Mesendoderm (in vitro differentiated cells): Measurements from ENCODE around the gene SDK1.

Experiments
- DNase-seq: peaks from one replicate; pipeline ENCODE4 v3.0.0; 2013
- H2AK5ac ChIP-seq: 2 replicates; pipeline ENCODE4 v1.6.1; 2013; ENCODE audit warnings: low read length, inconsistent platforms
- H2BK120ac ChIP-seq: 2 replicates; pipeline ENCODE4 v1.6.1; 2013; ENCODE audit warnings: low read depth, mild to moderate bottlenecking, low read length, moderate library complexity, mixed read lengths
- H2BK15ac ChIP-seq: replicated peaks from 2 replicates; pipeline ENCODE4 v1.6.1; 2013; ENCODE audit warnings: low read depth, mild to moderate bottlenecking, moderate library complexity
- H2BK5ac ChIP-seq: 2 replicates; pipeline ENCODE4 v1.6.1; 2013; ENCODE audit warnings: low read length, inconsistent platforms
- H3K18ac ChIP-seq: 2 replicates; pipeline ENCODE4 v1.6.1; 2013; ENCODE audit warnings: mild to moderate bottlenecking, low read length, mixed read lengths
- H3K23ac ChIP-seq: one replicate; pipeline ENCODE4 v1.6.1; 2013; ENCODE audit warnings: low read length
- H3K27ac ChIP-seq: 2 replicates; pipeline ENCODE4 v1.5.1; 2013; ENCODE audit warnings: low read depth, mild to moderate bottlenecking, inconsistent platforms, low read length, moderate library complexity
- H3K27me3 ChIP-seq: 2 replicates; pipeline ENCODE4 v1.6.1; 2013; ENCODE audit warnings: low read length, control low read depth, mild to moderate bottlenecking, inconsistent platforms; ENCODE audit not compliant: insufficient read depth, poor library complexity
- H3K36me3 ChIP-seq: 2 replicates; pipeline ENCODE4 v1.6.1; 2013; ENCODE audit warnings: low read length, inconsistent platforms; ENCODE audit not compliant: control insufficient read depth, insufficient read depth
- H3K4ac ChIP-seq: one replicate; pipeline ENCODE4 v1.6.1; 2013; ENCODE audit warnings: low read depth, mild to moderate bottlenecking, low read length, moderate library complexity
- H3K4me1 ChIP-seq: 2 replicates; pipeline ENCODE4 v1.6.1; 2013; ENCODE audit warnings: low read depth, low read length, inconsistent platforms; ENCODE audit not compliant: control insufficient read depth
- H3K4me2 ChIP-seq: 2 replicates; pipeline ENCODE4 v1.6.1; 2013; ENCODE audit warnings: low read length
- H3K4me3 ChIP-seq: 2 replicates; pipeline ENCODE4 v1.5.1; 2013; ENCODE audit warnings: mild to moderate bottlenecking, low read length
- H3K56ac ChIP-seq: one replicate; pipeline ENCODE4 v1.6.1; 2013; ENCODE audit warnings: low read length
- H3K79me1 ChIP-seq: 2 replicates; pipeline ENCODE4 v1.6.1; 2013; ENCODE audit warnings: low read length, inconsistent platforms
- H3K79me2 ChIP-seq: 2 replicates; pipeline ENCODE4 v1.6.1; 2013; ENCODE audit warnings: mild to moderate bottlenecking, low read length; ENCODE audit not compliant: control insufficient read depth, insufficient read depth
- H3K9ac ChIP-seq: 2 replicates; pipeline ENCODE4 v1.6.1; 2013; ENCODE audit warnings: low read length, inconsistent platforms
- H4K5ac ChIP-seq: one replicate; pipeline ENCODE4 v1.6.1; 2013; ENCODE audit warnings: low read length
- H4K8ac ChIP-seq: one replicate; pipeline ENCODE4 v1.6.1; 2013; ENCODE audit warnings: low read depth, mild to moderate bottlenecking, control low read depth, low read length, moderate library complexity
- WGBS: extraction: QIAGEN DNeasy Blood & Tissue Kit; methylation state at CpG from one replicate; pipeline ENCODE4 v1.1.7; 2013; ENCODE audit warnings: low lambda C conversion rate, missing lambda C conversion rate; ENCODE audit not compliant: insufficient coverage; ENCODE audit errors: extremely low coverage; 5-methylcytosine and 5-hydroxymethylcytosine counted together

SDK1 gene

GRCh38 chr7:4021413-4021812 lies 720.4 kb downstream of the SDK1 start:
- Histone ChIP-seq H2AK5ac (no peak overlapping the region), H4K8ac (no peak overlapping the region)

GRCh38 chr7:4022265-4022664 lies 721.2 kb downstream of the SDK1 start:
- H4K5ac ChIP-seq, result no peak overlapping the region
- H3K4me2 ChIP-seq, result no peak overlapping the region
- no peak overlapping the region for H3K56ac ChIP-seq
- WGBS, result no CpG with 5 or more reads among the region's 7 CpGs
- H3K27me3 ChIP-seq, result no peaks in the 10 kb centered on the region
- H3K36me3 ChIP-seq, result no peaks in the 10 kb centered on the region
- no peak overlapping the region for H2BK5ac ChIP-seq
- no peak for DNase-seq
- no peak overlapping the region for H3K23ac ChIP-seq
- no peak overlapping the region for H4K8ac ChIP-seq
- H2BK15ac ChIP-seq, result no peak overlapping the region
- H3K79me2 ChIP-seq, result no peaks in the 10 kb centered on the region
- no peak overlapping the region for H3K18ac ChIP-seq
- H3K4me1 ChIP-seq, result no peaks in the 10 kb centered on the region
- H3K9ac ChIP-seq, result no peak overlapping the region
- H3K4ac ChIP-seq, result no peak overlapping the region
- no peak overlapping the region for H3K4me3 ChIP-seq
- H2AK5ac ChIP-seq, result no peak overlapping the region
- H3K27ac ChIP-seq, result no peak overlapping the region
- H3K79me1 ChIP-seq, result no peaks in the 10 kb centered on the region
- H2BK120ac ChIP-seq, result no peak overlapping the region

More at GRCh38 chr7:4021413-4021812, 720.4 kb downstream of the SDK1 start:
- Histone ChIP-seq H3K79me2 (no peaks in the 10 kb centered on the region), H3K9ac (no peak overlapping the region), H3K4me3 (no peak overlapping the region), H3K36me3 (no peaks in the 10 kb centered on the region), H2BK15ac (no peak overlapping the region), H3K4ac (no peak overlapping the region), H3K18ac (no peak overlapping the region), H2BK5ac (no peak overlapping the region), H3K79me1 (no peaks in the 10 kb centered on the region), H3K56ac (no peak overlapping the region), H3K27ac (no peak overlapping the region), H3K4me2 (no peak overlapping the region), H4K5ac (no peak overlapping the region), H3K27me3 (no peaks in the 10 kb centered on the region), H3K23ac (no peak overlapping the region), H2BK120ac (no peak overlapping the region), H3K4me1 (no peaks in the 10 kb centered on the region)
- DNase-seq, result no peak
- no CpG with 5 or more reads among the region's 5 CpGs for WGBS

- Histone ChIP-seq H3K18ac (no peak overlapping the region), H3K79me2 (no peaks in the 10 kb centered on the region), H3K4me2 (no peak overlapping the region), H3K23ac (no peak overlapping the region), H2AK5ac (no peak overlapping the region), H2BK5ac (no peak overlapping the region), H3K4me1 (no peaks in the 10 kb centered on the region), H3K27ac (no peak overlapping the region), H3K36me3 (no peaks in the 10 kb centered on the region), H3K79me1 (no peaks in the 10 kb centered on the region), H4K5ac (no peak overlapping the region), H3K4ac (no peak overlapping the region), H2BK120ac (no peak overlapping the region), H3K4me3 (no peak overlapping the region), H4K8ac (no peak overlapping the region), H3K9ac (no peak overlapping the region), H2BK15ac (no peak overlapping the region), H3K56ac (no peak overlapping the region), H3K27me3 (no peaks in the 10 kb centered on the region)
- no peak for DNase-seq
- WGBS, result no CpG with 5 or more reads among the region's 10 CpGs
These were observed 722.5 kb downstream of the SDK1 start for GRCh38 chr7:4023502-4023901.

GRCh38 chr7:4024133-4024532 lies 723.1 kb downstream of the SDK1 start:
- Histone ChIP-seq H4K8ac (no peak overlapping the region), H3K79me2 (no peaks in the 10 kb centered on the region), H3K9ac (no peak overlapping the region), H2BK5ac (no peak overlapping the region), H3K18ac (no peak overlapping the region), H4K5ac (no peak overlapping the region), H3K27ac (no peak overlapping the region), H3K56ac (no peak overlapping the region), H2BK15ac (no peak overlapping the region), H2BK120ac (no peak overlapping the region), H3K27me3 (no peaks in the 10 kb centered on the region), H2AK5ac (no peak overlapping the region), H3K36me3 (no peaks in the 10 kb centered on the region), H3K4me3 (no peak overlapping the region), H3K79me1 (no peaks in the 10 kb centered on the region), H3K23ac (no peak overlapping the region), H3K4me2 (no peak overlapping the region), H3K4ac (no peak overlapping the region), H3K4me1 (no peaks in the 10 kb centered on the region)
- WGBS, result no CpG with 5 or more reads among the region's 1 CpG
- no peak for DNase-seq

- H3K23ac ChIP-seq, result no peak overlapping the region
- H3K18ac ChIP-seq, result no peak overlapping the region
- H3K27me3 ChIP-seq, result no peaks in the 10 kb centered on the region
- no peak overlapping the region for H4K5ac ChIP-seq
- H2BK120ac ChIP-seq, result no peak overlapping the region
- no peak overlapping the region for H2BK5ac ChIP-seq
- H2BK15ac ChIP-seq, result no peak overlapping the region
- no peaks in the 10 kb centered on the region for H3K36me3 ChIP-seq
- no peak overlapping the region for H3K9ac ChIP-seq
- H4K8ac ChIP-seq, result no peak overlapping the region
- H3K4me2 ChIP-seq, result no peak overlapping the region
- H3K4me3 ChIP-seq, result no peak overlapping the region
- H3K4ac ChIP-seq, result no peak overlapping the region
- H2AK5ac ChIP-seq, result no peak overlapping the region
- H3K4me1 ChIP-seq, result no peaks in the 10 kb centered on the region
- H3K79me1 ChIP-seq, result no peaks in the 10 kb centered on the region
- no peak overlapping the region for H3K56ac ChIP-seq
- DNase-seq, result no peak
- WGBS, result no CpG with 5 or more reads among the region's 7 CpGs
- H3K27ac ChIP-seq, result no peak overlapping the region
- H3K79me2 ChIP-seq, result no peaks in the 10 kb centered on the region
These were observed 723.8 kb downstream of the SDK1 start for GRCh38 chr7:4024806-4025205.

- DNase-seq, result no peak
- no peaks in the 10 kb centered on the region for H3K36me3 ChIP-seq
- no peaks in the 10 kb centered on the region for H3K4me1 ChIP-seq
- no peak overlapping the region for H4K8ac ChIP-seq
- no peak overlapping the region for H2AK5ac ChIP-seq
- H3K4ac ChIP-seq, result no peak overlapping the region
- no peak overlapping the region for H2BK15ac ChIP-seq
- no peaks in the 10 kb centered on the region for H3K27me3 ChIP-seq
- WGBS, result no CpG with 5 or more reads among the region's 12 CpGs
- no peak overlapping the region for H3K27ac ChIP-seq
- no peak overlapping the region for H3K4me2 ChIP-seq
- no peak overlapping the region for H3K56ac ChIP-seq
- no peak overlapping the region for H2BK5ac ChIP-seq
- H3K9ac ChIP-seq, result no peak overlapping the region
- H3K23ac ChIP-seq, result no peak overlapping the region
- H3K18ac ChIP-seq, result no peak overlapping the region
- no peak overlapping the region for H2BK120ac ChIP-seq
- no peaks in the 10 kb centered on the region for H3K79me2 ChIP-seq
- no peaks in the 10 kb centered on the region for H3K79me1 ChIP-seq
- no peak overlapping the region for H3K4me3 ChIP-seq
- no peak overlapping the region for H4K5ac ChIP-seq
These were observed 724.2 kb downstream of the SDK1 start for GRCh38 chr7:4025210-4025609.
